ENCODE data around the gene RAET1E.

RAET1E gene

GRCh38 chr6:149901444-149902140, 3.7 kb upstream of the RAET1E start:
- no peaks in the 10 kb centered on the region for H3K36me3 ChIP-seq (ENCODE audit: control insufficient read depth in 1 of 2, insufficient read depth in 2 of 2, low read length in 2 of 2)
- H3K9ac ChIP-seq (ENCODE audit: low read depth in 1 of 2, low read length in 2 of 2), result no peak overlapping the region
- H3K4me3 ChIP-seq (ENCODE audit: low read depth in 1 of 2, low read length in 2 of 2), result no peak overlapping the region
- H3K27ac ChIP-seq (ENCODE audit: low read depth, low read length), result no peak overlapping the region
- no peaks in the 10 kb centered on the region for H3K27me3 ChIP-seq (ENCODE audit: control insufficient read depth in 1 of 2, insufficient read depth in 2 of 2, low read length in 2 of 2)
- H3K9me3 ChIP-seq (ENCODE audit: control insufficient read depth in 1 of 2, low read length in 2 of 2), result no peaks in the 10 kb centered on the region
- H3K4me1 ChIP-seq (ENCODE audit: control insufficient read depth in 1 of 2, insufficient read depth in 2 of 2, low read length in 2 of 2), result peaks cover 13% of the 10 kb centered on the region in 2 donors

DNA sequence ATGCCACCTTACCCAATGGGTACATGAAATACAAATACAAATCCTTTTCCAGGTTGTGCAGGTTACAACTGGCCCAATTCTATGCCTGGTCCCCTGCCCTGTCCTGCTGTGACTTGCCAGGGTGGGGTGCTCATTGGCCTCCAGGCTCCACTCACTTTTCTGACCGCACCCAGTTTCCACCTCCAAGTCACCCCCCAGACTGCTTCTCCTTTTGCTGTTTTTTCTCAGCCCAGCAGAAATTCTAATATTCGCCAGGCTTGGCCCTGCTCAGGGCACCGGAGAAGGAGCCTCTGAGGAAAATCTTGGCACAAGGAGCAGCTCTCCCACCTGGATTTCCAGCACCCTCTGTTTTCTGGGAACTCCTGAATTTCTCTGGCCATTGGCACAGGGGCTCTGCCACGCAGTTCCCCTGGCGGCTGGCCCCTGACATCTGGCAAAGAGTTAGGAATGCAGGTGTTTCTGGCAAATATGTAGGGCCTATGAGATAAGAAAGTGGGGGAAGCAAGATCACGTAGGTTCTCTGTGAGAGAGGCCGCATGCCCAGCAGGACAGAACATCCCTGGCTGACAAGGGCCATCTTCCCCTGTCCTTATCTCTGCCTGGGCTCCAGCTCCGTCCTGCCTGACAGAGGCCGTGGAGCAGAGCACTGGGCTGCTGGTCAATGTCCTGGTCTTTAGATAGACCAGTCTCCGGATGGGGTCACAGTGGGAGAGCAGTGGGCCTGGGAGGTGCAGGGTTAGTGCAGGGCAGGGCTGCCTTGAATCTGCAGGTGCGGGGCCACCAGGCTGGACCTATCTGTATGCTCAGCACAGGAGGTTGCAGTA, 2.9 kb upstream of the RAET1E start:
- no peaks in the 10 kb centered on the region for H3K9me3 ChIP-seq (ENCODE audit: control insufficient read depth in 1 of 2, low read length in 2 of 2)
- no peak overlapping the region for H3K27ac ChIP-seq (ENCODE audit: low read depth, low read length)
- no peak overlapping the region for H3K9ac ChIP-seq (ENCODE audit: low read depth in 1 of 2, low read length in 2 of 2)
- no peak overlapping the region for H3K4me3 ChIP-seq (ENCODE audit: low read depth in 1 of 2, low read length in 2 of 2)
- no peaks in the 10 kb centered on the region for H3K27me3 ChIP-seq (ENCODE audit: control insufficient read depth in 1 of 2, insufficient read depth in 2 of 2, low read length in 2 of 2)
- peaks cover 20 to 21% of the 10 kb centered on the region in 2 donors for H3K4me1 ChIP-seq (ENCODE audit: control insufficient read depth in 1 of 2, insufficient read depth in 2 of 2, low read length in 2 of 2)
- no peaks in the 10 kb centered on the region for H3K36me3 ChIP-seq (ENCODE audit: control insufficient read depth in 1 of 2, insufficient read depth in 2 of 2, low read length in 2 of 2)

- no peaks in the 10 kb centered on the region for H3K9me3 ChIP-seq (ENCODE audit: control insufficient read depth in 1 of 2, low read length in 2 of 2)
- H3K4me3 ChIP-seq (ENCODE audit: low read depth in 1 of 2, low read length in 2 of 2), result no peak overlapping the region
- peaks cover 26 to 28% of the 10 kb centered on the region in 2 donors for H3K4me1 ChIP-seq (ENCODE audit: control insufficient read depth in 1 of 2, insufficient read depth in 2 of 2, low read length in 2 of 2)
- H3K36me3 ChIP-seq (ENCODE audit: control insufficient read depth in 1 of 2, insufficient read depth in 2 of 2, low read length in 2 of 2), result no peaks in the 10 kb centered on the region
- H3K9ac ChIP-seq (ENCODE audit: low read depth in 1 of 2, low read length in 2 of 2), result no peak overlapping the region
- H3K27me3 ChIP-seq (ENCODE audit: control insufficient read depth in 1 of 2, insufficient read depth in 2 of 2, low read length in 2 of 2), result no peaks in the 10 kb centered on the region
- no peak overlapping the region for H3K27ac ChIP-seq (ENCODE audit: low read depth, low read length)
Measured at GRCh38 chr6:149899926-149900619, 2.2 kb upstream of the RAET1E start.

DNA sequence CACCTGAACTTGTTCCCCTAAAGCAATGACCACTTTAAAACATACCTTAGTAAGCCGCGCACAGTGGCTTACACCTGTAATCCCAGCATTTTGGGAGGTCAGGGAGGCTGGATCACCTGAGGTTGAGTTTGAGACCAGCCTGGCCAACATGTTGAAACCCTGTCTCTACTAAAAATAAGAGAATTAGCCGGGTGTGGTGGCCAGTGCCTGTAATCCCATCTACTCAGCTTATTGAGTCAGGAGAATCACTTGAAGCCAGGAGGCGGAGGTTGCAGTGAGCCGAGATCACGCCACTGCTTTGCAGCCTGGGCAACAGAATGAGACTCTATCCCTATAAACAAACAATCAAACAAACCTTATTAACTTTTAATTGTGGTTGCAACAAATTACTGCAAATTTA, 1.6 kb upstream of the RAET1E start:
- Histone ChIP-seq H3K27ac (ENCODE audit: low read depth, low read length) (no peak overlapping the region), H3K9me3 (ENCODE audit: control insufficient read depth in 1 of 2, low read length in 2 of 2) (no peaks in the 10 kb centered on the region), H3K9ac (ENCODE audit: low read depth in 1 of 2, low read length in 2 of 2) (no peak overlapping the region), H3K4me3 (ENCODE audit: low read depth in 1 of 2, low read length in 2 of 2) (no peak overlapping the region), H3K27me3 (ENCODE audit: control insufficient read depth in 1 of 2, insufficient read depth in 2 of 2, low read length in 2 of 2) (no peaks in the 10 kb centered on the region), H3K4me1 (ENCODE audit: control insufficient read depth in 1 of 2, insufficient read depth in 2 of 2, low read length in 2 of 2) (peaks cover 26 to 32% of the 10 kb centered on the region in 2 donors), H3K36me3 (ENCODE audit: control insufficient read depth in 1 of 2, insufficient read depth in 2 of 2, low read length in 2 of 2) (no peaks in the 10 kb centered on the region)

GRCh38 chr6:149898966-149899365, 1.1 kb upstream of the RAET1E start:
- no peaks in the 10 kb centered on the region for H3K27me3 ChIP-seq (ENCODE audit: control insufficient read depth in 1 of 2, insufficient read depth in 2 of 2, low read length in 2 of 2)
- H3K36me3 ChIP-seq (ENCODE audit: control insufficient read depth in 1 of 2, insufficient read depth in 2 of 2, low read length in 2 of 2), result no peaks in the 10 kb centered on the region
- no peak overlapping the region for H3K4me3 ChIP-seq (ENCODE audit: low read depth in 1 of 2, low read length in 2 of 2)
- no peaks in the 10 kb centered on the region for H3K9me3 ChIP-seq (ENCODE audit: control insufficient read depth in 1 of 2, low read length in 2 of 2)
- H3K4me1 ChIP-seq (ENCODE audit: control insufficient read depth in 1 of 2, insufficient read depth in 2 of 2, low read length in 2 of 2), result peaks cover 26 to 32% of the 10 kb centered on the region in 2 donors
- no peak overlapping the region for H3K9ac ChIP-seq (ENCODE audit: low read depth in 1 of 2, low read length in 2 of 2)
- no peak overlapping the region for H3K27ac ChIP-seq (ENCODE audit: low read depth, low read length)

DNA sequence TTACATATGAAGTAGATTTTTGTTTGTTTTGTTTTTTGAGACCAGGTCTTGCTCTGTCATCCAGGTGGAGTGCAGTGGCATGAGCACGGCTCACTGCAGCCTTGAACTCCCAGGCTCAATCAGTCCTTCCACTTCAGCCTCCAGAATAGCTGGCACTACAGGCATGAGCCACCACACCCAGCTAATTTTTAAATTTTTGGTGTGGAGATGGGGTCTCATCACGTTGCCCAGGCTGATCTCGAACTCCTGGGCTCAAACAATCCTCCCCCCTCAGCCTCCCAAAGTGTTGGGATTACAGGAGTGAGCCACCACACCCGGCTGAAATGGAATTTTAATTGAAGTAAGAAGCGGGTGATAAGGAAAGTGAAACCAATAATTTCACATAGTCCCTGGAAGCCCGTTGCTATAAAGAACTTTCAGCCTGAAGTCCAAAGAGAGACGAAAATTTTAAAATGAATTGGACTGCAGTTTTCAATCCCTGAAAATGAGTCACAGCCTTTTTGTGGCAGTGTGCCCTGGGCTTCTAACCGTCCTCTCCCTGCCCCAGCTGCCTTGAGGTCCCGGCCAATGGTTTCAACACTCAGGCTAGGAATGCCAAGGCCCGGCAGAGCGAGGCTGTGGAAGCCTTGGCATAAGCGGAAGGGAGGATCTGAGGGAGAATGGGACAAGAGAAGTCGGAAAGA, 757 bp downstream of the RAET1E start:
- H3K9ac ChIP-seq (ENCODE audit: low read depth in 1 of 2, low read length in 2 of 2), result peak overlapping the region; percentile 30 to 57
- no peaks in the 10 kb centered on the region for H3K36me3 ChIP-seq (ENCODE audit: control insufficient read depth in 1 of 2, insufficient read depth in 2 of 2, low read length in 2 of 2)
- no peaks in the 10 kb centered on the region for H3K9me3 ChIP-seq (ENCODE audit: control insufficient read depth in 1 of 2, low read length in 2 of 2)
- H3K4me3 ChIP-seq (ENCODE audit: low read depth in 1 of 2, low read length in 2 of 2), result peak overlapping the region; percentile 64 to 65
- no peaks in the 10 kb centered on the region for H3K27me3 ChIP-seq (ENCODE audit: control insufficient read depth in 1 of 2, insufficient read depth in 2 of 2, low read length in 2 of 2)
- H3K27ac ChIP-seq (ENCODE audit: low read depth, low read length), result peak overlapping the region; percentile 68
- H3K4me1 ChIP-seq (ENCODE audit: control insufficient read depth in 1 of 2, insufficient read depth in 2 of 2, low read length in 2 of 2), result peaks cover 26 to 32% of the 10 kb centered on the region in 2 donors

- H3K9ac ChIP-seq (ENCODE audit: low read depth in 1 of 2, low read length in 2 of 2), result no peak overlapping the region
Measured at GRCh38 chr6:149896491-149896890, 1.4 kb downstream of the RAET1E start.

GRCh38 chr6:149895833-149896271, 2.1 kb downstream of the RAET1E start:
- Histone ChIP-seq H3K4me1 (ENCODE audit: control insufficient read depth in 1 of 2, insufficient read depth in 2 of 2, low read length in 2 of 2) (peaks cover 26 to 32% of the 10 kb centered on the region in 2 donors), H3K4me3 (ENCODE audit: low read depth in 1 of 2, low read length in 2 of 2) (no peak overlapping the region), H3K27ac (ENCODE audit: low read depth, low read length) (no peak overlapping the region), H3K9ac (ENCODE audit: low read depth in 1 of 2, low read length in 2 of 2) (no peak overlapping the region), H3K36me3 (ENCODE audit: control insufficient read depth in 1 of 2, insufficient read depth in 2 of 2, low read length in 2 of 2) (no peaks in the 10 kb centered on the region), H3K9me3 (ENCODE audit: control insufficient read depth in 1 of 2, low read length in 2 of 2) (no peaks in the 10 kb centered on the region), H3K27me3 (ENCODE audit: control insufficient read depth in 1 of 2, insufficient read depth in 2 of 2, low read length in 2 of 2) (no peaks in the 10 kb centered on the region)

More at GRCh38 chr6:149896491-149896890, 1.4 kb downstream of the RAET1E start:
- Histone ChIP-seq H3K9me3 (ENCODE audit: control insufficient read depth in 1 of 2, low read length in 2 of 2) (no peaks in the 10 kb centered on the region), H3K27me3 (ENCODE audit: control insufficient read depth in 1 of 2, insufficient read depth in 2 of 2, low read length in 2 of 2) (no peaks in the 10 kb centered on the region), H3K4me1 (ENCODE audit: control insufficient read depth in 1 of 2, insufficient read depth in 2 of 2, low read length in 2 of 2) (peaks cover 26 to 32% of the 10 kb centered on the region in 2 donors), H3K27ac (ENCODE audit: low read depth, low read length) (no peak overlapping the region), H3K4me3 (ENCODE audit: low read depth in 1 of 2, low read length in 2 of 2) (peak overlapping the region in 1 of 2 donors; percentile 64), H3K36me3 (ENCODE audit: control insufficient read depth in 1 of 2, insufficient read depth in 2 of 2, low read length in 2 of 2) (no peaks in the 10 kb centered on the region)

GRCh38 chr6:149895048-149895590, 2.8 kb downstream of the RAET1E start:
- H3K9ac ChIP-seq (ENCODE audit: low read depth in 1 of 2, low read length in 2 of 2), result no peak overlapping the region
- no peaks in the 10 kb centered on the region for H3K27me3 ChIP-seq (ENCODE audit: control insufficient read depth in 1 of 2, insufficient read depth in 2 of 2, low read length in 2 of 2)
- H3K4me1 ChIP-seq (ENCODE audit: control insufficient read depth in 1 of 2, insufficient read depth in 2 of 2, low read length in 2 of 2), result peaks cover 26 to 32% of the 10 kb centered on the region in 2 donors
- H3K9me3 ChIP-seq (ENCODE audit: control insufficient read depth in 1 of 2, low read length in 2 of 2), result no peaks in the 10 kb centered on the region
- no peaks in the 10 kb centered on the region for H3K36me3 ChIP-seq (ENCODE audit: control insufficient read depth in 1 of 2, insufficient read depth in 2 of 2, low read length in 2 of 2)
- H3K27ac ChIP-seq (ENCODE audit: low read depth, low read length), result no peak overlapping the region
- no peak overlapping the region for H3K4me3 ChIP-seq (ENCODE audit: low read depth in 1 of 2, low read length in 2 of 2)

All from duodenal mucosa (tissue), 2 donors.